ENCODE results near the gene PSMG2. TPM values are rescaled to one million over a fixed set of nuclear protein-coding genes. Genes with fewer than 3 reads are reported as not detected.
A peak's percentile ranks its signal among the peaks of the same experiment; 100 is the strongest.
"Not testable (repeated sequence)": the region's sequence is repeated elsewhere in the genome, so short reads cannot be mapped to it uniquely, and the experiment has no call there.

PSMG2 gene
- polyA plus RNA-seq, 1 donor = 39.6 TPM

DNA sequence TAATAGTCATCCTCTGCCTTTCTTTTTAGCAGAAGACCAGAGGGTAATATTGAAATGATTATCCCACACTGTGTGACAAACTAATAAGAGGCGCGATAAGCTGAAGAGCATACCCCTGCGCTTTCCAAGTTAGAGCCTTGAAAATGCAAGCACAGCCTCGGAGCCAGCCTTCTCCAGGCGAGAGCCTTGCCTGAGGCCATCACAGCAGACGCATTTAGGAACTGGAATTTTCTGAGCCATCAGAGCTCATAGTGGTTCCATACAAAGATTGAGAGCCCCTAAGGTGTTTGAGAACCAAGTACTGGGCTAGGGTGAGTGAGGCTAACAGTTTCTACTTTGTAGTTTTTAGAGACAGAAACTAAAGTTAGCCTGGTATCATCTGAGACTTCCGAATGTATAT lies 19.9 kb downstream of the PSMG2 start:
- no peak for DNase-seq

DNA sequence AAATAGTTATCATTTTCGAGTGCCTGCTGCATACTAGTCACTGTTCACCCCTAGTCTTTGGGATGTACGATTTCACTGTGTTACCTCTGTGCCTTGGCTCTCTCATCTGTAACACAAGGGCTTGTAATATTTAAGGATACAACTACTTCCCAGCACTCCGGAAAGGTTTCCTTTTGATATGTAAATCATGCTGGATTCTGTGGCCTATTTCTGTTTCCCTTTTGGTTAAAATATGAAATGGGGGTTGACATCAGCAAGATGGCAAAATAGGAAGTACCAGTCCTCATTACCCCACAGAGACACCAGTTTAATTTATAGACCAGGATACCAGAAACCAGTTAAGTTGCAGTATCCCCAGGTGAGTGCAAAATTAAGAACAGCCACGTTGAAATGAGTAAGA lies 23.5 kb downstream of the PSMG2 start:
- no peak for DNase-seq

DNA sequence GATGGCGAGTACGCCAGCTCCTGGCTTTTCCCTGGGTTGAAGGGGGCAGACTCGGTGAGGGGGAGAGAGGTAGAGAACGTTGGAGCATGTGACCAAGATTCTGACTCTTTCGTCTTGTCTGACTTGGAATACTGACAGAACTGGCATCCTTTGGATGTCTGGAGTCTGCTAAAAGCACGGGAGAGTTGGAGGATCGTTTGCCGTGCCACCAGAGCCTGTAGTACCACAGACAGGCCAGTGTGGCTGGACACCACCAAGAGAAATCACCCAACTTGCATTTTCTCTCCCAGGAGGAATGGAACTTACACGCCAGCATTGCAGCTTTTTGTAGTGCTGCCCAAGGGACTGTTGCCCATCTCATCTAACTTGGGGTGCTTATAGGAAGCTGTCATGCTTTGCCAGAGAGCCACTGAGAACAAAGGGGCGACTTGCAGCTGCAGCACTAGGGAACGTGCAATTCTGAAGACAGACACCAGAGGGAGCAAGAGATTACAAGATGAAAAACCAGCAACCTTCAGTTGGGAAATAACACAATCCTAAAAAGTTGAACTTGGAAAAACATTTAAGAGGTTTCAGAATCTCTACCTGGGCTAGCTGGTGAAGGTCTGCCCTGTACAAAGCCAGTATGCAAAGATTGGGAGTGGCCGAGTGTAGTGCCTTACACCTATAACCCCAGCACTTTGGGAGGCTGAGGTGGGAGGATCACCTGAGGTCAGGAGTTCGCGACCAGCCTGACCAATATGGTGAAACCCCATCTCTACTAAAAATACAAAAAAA lies 24.1 kb downstream of the PSMG2 start:
- DNase-seq = peak; percentile 58

DNA sequence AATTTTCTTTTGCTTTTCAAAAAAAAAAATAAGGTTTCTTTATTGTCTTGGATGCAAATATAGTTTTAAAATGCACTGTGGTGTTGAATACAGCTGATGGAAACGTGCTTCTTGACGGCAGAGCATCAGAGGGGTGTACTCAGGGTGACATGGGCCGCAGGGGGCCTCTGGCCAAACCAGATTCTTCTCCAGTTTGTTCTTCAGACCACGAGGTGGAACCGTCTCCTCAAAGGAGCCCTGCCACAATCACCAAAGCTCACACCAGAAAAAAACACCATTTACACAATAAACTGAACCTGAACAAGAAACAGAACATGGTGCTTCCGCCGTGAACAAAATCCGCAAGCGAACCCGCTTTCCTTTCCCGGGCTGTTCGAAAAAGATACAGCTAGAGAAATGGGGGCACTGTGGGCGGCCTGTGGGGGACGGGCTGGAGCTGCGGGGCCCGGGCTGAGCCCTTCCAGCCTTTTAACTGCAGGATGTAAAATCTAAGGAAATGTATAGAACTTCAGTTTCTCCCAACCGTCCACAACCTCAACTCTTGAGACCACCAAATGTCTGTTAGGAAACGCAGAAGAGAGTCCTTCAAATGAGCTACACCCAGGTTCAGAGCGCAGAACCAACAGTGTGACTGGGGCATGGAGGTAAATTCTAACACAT lies 34.5 kb downstream of the PSMG2 start:
- DNase-seq = no peak

GRCh38 chr18:12741351-12741750 lies 38.5 kb downstream of the PSMG2 start:
- DNase-seq = no peak

DNA sequence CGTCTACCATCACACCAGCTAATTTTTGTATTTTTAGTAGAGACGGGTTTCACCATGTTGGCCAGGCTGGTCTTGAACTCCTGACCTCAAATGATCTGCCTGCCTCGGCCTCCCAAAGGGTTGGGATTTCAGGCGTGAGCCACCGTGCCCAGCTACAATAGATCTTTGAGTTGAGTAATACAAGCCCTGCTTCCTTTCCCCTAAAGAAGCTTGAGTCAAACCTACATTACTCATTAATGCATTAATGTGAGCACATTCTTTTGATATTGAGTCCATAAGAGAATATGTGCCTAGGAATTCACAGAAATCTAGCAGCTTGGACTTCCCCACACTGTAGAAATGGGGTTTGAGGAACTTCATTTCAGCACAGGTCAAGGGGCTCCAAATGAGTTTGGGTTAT lies 39.6 kb downstream of the PSMG2 start:
- DNase-seq = no peak

DNA sequence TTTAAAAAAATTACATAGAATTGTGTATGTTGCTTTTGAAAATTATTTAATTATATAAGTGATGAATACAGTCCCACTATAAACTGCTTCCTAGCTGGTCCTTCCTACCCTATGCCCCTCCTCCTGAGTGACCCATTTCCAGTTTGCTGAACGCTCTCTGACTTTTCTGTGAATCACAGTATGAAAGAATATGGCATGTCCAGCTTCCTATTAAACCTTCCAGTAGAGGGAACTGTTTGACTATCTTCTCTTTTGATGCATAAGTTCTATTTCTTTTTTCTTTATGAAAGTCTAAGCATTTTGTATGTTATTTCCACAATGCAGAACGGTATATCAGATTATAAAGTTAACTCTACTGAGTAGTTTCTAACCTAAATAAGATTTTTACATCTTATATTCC lies 41.3 kb downstream of the PSMG2 start:
- DNase-seq = peak; percentile 18

DNA sequence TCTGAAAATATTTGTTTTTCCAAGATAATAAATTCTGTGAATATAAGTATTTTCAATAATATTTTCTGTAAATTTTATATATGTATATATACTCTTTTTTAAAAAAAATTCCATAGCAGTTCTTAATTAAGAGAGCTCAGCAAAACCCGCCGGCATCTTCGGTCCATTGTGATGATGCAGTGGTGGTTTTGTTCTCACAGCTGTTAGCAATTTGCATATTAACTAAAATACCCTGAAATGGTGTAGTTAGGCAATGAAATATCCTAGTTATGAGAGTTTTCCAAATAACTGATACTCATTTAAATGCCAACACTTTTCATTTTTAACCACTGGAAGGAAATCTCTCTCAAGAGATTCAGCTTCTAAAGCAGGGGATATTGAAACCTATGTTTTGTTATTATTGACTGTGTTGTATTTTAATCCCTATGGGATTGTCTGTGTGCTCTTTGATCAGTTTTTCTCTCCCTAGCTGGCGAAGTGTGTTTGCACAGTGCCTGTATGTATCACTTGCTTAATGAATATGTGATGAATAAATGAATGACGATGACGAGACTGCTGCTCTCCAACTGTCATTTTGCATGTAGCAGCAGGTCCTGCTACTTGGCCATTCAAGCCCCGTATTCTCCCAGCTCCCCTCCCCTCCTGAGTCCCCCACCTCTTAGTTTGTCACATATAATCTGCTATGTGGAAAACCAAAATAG lies 42.4 kb downstream of the PSMG2 start:
- no peak for DNase-seq

GRCh38 chr18:12747530-12748315 lies 44.9 kb downstream of the PSMG2 start:
- no peak for DNase-seq

- DNase-seq = no peak
These were observed 45.8 kb downstream of the PSMG2 start for GRCh38 chr18:12748671-12749070.

GRCh38 chr18:12749121-12749520 lies 46.3 kb downstream of the PSMG2 start:
- DNase-seq = no peak

GRCh38 chr18:12750076-12750714 lies 47.4 kb downstream of the PSMG2 start:
- DNase-seq = no peak

DNA sequence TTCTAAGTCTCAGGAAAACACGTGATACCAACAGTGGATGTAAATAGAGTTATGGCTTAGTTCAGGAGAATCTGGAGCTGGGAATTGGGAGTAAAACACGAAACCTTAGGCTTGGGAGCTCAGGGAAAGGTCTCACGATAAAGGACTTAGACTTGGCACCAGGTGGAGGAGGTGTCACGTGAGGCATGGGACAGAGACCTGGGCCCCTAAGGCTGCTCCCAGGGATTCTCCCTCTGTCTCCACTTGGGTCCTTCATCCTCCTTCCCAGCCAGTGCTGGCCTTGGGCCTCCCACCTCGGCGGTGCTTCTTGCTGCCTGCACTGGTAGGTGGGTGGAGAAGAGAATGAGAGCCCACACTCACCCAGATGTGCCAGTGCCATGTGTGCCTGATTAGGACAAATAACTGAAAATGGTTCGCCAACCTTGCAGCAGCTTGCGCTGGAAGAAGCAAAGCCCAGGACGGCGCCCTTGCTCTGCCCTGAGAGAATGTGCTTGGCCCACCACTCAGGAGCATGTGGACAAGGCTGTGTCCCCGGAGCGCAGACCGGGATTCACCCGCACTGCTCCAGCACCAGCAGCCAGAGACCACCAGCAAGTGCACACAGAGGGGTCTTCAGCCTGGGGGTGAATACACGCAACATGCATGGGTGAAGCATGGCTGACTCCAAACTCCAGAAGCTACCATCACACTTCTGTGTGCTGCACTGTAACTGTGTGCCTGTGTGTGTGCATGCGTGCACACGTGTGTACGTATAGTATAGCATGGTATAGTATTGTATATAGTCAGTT lies 48.1 kb downstream of the PSMG2 start:
- DNase-seq = no peak

DNA sequence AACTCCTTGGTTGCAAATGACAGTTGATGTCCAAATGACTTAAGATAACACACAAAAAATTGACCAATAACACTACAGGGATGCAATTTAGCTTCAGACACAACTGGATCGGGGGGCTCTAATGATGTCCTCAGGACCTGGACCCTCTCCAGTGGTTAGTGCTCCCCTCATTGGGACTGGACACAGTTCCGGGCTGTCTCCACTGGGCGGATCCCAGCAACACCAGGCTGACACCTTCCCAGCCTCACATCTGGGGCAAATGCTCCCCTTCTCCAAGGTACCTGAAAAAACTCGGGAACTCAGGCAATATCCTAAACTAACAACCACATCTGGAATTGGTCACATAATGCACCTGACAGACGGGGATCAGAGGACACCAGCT lies 48.7 kb downstream of the PSMG2 start:
- no peak for DNase-seq

DNA sequence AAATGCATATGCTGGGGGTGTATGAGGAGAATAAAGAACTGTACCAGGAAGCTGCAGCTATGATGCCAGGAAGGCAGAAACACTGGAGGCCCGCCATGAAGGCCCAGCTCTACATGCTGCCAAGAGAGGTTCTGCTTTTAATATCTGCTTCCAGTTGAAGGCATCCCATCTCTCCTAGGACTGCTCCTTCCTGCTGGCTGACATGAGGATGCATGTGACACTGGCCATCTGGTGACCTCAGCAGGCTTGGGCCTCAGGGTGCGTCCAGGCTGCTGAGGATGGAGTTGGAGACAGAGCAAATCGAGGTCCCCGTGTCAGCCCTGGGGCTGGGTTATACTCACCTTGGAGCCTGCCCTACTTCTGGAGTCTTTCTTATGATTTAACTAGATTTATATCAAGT lies 49.0 kb downstream of the PSMG2 start:
- DNase-seq = no peak

- DNase-seq = no peak
These were observed 51.7 kb downstream of the PSMG2 start for GRCh38 chr18:12754511-12754910.

DNA sequence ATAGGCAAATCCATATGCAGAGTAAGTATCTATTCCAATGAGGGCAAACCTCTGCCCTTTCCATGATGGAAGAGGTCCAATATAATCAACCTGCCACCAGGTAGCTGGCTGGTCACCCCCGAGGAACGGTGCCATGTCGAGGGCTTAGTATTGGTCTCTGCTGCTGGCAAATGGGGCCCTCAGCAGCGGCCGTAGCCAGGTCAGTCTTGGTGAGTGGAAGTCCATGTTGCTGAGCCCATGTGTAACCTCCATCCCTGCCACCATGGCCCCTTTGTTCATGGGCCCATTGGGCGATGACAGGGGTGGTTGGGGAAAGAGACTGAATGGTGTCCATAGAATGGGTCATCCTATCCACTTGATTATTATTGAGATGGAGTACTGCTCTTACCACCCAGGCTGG lies 52.8 kb downstream of the PSMG2 start:
- DNase-seq = not testable (repeated sequence)

DNA sequence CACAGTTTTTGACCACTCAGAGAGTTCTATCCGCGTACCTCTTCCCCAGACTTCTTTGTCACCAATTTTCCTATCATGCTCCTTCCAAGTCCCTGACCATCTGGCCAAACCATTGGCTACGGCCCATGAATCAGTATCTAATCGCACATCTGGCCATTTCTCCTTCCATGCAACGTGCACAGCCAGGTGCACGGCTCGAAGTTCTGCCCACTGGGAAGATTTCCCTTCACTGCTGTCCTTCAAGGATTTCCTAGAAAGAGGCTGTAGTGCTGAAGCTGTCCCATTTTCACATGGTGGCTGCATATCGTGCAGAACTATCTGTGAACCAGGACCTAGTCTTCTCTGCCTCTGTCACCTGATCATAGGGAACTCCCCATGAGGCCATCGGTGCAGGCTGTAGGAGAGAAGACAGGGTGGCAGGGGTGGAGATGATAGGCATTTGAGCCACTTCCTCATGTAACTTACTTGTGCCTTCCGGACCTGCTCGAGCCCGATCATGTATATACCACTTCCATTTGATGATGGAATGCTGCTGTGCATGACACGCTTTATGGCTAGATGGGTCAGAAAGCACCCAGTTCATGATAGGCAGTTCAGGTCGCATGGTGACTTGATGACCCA lies 53.9 kb downstream of the PSMG2 start:
- DNase-seq = not testable (repeated sequence)

- DNase-seq = not testable (repeated sequence)
These were observed 55.7 kb downstream of the PSMG2 start for GRCh38 chr18:12758566-12758965.

DNA sequence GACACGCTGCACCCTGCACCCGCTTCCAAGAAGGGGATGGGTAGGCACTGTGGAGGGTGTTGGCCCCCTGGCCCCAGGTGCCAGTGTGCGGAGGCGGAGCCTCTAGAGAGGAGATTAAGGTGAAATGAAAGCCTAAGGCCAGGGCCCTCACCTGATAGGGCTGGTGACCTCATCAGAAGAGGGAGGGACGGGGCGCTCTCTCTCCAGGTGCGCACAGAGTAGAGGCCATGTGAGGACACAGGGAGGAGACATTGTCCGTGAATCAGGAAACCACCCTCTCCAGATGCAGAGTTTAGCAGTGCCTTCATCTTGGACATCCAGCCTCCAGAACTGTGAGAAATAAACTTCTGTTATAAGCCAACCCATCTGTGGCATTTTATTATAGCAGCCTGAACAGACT lies 62.3 kb downstream of the PSMG2 start:
- DNase-seq = no peak

DNA sequence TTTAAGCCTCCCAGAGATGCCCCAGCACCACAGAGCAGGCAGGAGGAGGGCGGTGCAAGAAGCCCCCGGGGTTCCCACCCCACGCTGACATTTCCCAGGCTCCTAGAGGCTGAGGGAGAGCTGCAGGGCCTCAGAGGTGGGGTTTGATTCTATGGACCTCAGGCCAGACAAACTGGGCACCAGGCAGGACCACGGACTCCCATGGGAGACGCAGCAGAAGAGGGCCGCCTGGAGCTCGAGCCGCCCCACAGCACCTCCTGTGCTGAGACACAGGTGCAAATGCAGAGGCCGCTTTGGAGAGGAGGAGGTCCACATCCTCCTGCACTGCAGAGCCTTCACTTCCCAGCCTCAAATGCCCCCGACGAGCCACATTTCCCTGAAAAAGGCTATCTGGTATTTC lies 62.7 kb downstream of the PSMG2 start:
- DNase-seq = no peak
